RWPE2 (cell line): Measurements from ENCODE around the gene TBC1D2.

ENCODE experiments used
- ATAC-seq: fragments of 200-7000 bp; cut with Tn5 transposase; 3 replicates; pipeline ENCODE4 v1.9.1; 2021; ENCODE audit warnings: low read depth
- DNase-seq: peaks from one replicate; pipeline ENCODE4 v3.0.0-alpha.2; 2020; ENCODE audit warnings: low spot score
- H3K27ac ChIP-seq: fragments of 450-650 bp; 2 replicates; pipeline ENCODE4 v1.5.1; 2017; ENCODE audit warnings: mild to moderate bottlenecking; ENCODE audit not compliant: poor library complexity, severe bottlenecking
- H3K27me3 ChIP-seq: fragments of 250-450 bp; sonication (Bioruptor Pico); 2 replicates; pipeline ENCODE4 v1.5.1; 2021; ENCODE audit warnings: mild to moderate bottlenecking, moderate library complexity; ENCODE audit not compliant: insufficient read depth, poor library complexity, severe bottlenecking
- H3K36me3 ChIP-seq: fragments of 250-450 bp; sonication (Bioruptor Pico); 2 replicates; pipeline ENCODE4 v1.5.1; 2020; ENCODE audit warnings: low read depth, mild to moderate bottlenecking, moderate library complexity
- H3K4me1 ChIP-seq: fragments of 250-450 bp; sonication (Bioruptor Pico); 2 replicates; pipeline ENCODE4 v1.5.1; 2021; ENCODE audit warnings: mild to moderate bottlenecking, moderate library complexity; ENCODE audit not compliant: insufficient read depth, poor library complexity, severe bottlenecking
- H3K4me3 ChIP-seq: fragments of 250-450 bp; sonication (Bioruptor Pico); 2 replicates; pipeline ENCODE4 v1.5.1; 2021; ENCODE audit warnings: mild to moderate bottlenecking, moderate library complexity; ENCODE audit not compliant: severe bottlenecking
- H3K9me3 ChIP-seq: fragments of 250-450 bp; sonication (Bioruptor Pico); 2 replicates; pipeline ENCODE4 v1.5.1; 2021; ENCODE audit warnings: mild to moderate bottlenecking, moderate library complexity; ENCODE audit not compliant: severe bottlenecking
- TF ChIP-seq, protein P1 (sequence below): fragments of 450-650 bp; IDR thresholded peaks from one replicate; pipeline ENCODE4 v1.5.1; 2017; ENCODE audit warnings: mild to moderate bottlenecking, moderate library complexity; ENCODE audit not compliant: poor library complexity, severe bottlenecking

TBC1D2 gene

GRCh38 chr9:98226516-98226915, 28.9 kb downstream of the TBC1D2 start:
- H3K4me3 ChIP-seq, result no peak overlapping the region
- no peak for ATAC-seq
- peak overlapping the region; percentile 99 for H3K27ac ChIP-seq
- H3K36me3 ChIP-seq, result peaks cover 90% of the 10 kb centered on the region
- H3K27me3 ChIP-seq, result no peaks in the 10 kb centered on the region
- TF ChIP-seq, protein P1, sequence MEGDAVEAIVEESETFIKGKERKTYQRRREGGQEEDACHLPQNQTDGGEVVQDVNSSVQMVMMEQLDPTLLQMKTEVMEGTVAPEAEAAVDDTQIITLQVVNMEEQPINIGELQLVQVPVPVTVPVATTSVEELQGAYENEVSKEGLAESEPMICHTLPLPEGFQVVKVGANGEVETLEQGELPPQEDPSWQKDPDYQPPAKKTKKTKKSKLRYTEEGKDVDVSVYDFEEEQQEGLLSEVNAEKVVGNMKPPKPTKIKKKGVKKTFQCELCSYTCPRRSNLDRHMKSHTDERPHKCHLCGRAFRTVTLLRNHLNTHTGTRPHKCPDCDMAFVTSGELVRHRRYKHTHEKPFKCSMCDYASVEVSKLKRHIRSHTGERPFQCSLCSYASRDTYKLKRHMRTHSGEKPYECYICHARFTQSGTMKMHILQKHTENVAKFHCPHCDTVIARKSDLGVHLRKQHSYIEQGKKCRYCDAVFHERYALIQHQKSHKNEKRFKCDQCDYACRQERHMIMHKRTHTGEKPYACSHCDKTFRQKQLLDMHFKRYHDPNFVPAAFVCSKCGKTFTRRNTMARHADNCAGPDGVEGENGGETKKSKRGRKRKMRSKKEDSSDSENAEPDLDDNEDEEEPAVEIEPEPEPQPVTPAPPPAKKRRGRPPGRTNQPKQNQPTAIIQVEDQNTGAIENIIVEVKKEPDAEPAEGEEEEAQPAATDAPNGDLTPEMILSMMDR, result no peak
- no peak for DNase-seq
- H3K4me1 ChIP-seq, result peaks cover 45% of the 10 kb centered on the region
- no peaks in the 10 kb centered on the region for H3K9me3 ChIP-seq

DNA sequence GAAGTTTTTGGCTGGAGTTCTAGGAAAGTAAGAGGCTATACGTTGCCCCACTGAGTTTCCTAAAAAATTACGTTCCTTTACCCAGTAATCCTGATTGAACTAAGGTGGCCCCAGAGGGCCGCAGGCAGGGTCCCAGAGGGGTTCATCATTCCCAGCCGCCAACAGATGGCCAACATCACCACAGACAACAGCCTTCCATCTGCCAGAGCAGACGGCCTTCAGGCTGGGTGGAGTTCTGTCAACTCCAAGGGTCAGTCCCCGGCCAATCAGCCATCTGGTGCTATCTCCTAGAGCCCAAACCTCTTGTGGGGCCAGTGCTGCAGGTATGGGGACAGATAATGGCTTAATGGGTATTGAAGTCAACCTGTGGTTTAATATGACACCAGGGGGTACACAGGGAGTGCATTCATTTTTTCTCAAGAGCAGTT, 30.4 kb downstream of the TBC1D2 start:
- ATAC-seq (no peak), DNase-seq (no peak)
- no peak overlapping the region for H3K4me3 ChIP-seq
- TF ChIP-seq, protein P1, result no peak
- H3K4me1 ChIP-seq, result peaks cover 41% of the 10 kb centered on the region
- H3K27me3 ChIP-seq, result no peaks in the 10 kb centered on the region
- H3K27ac ChIP-seq, result peak overlapping the region; percentile 99
- H3K36me3 ChIP-seq, result peaks cover 90% of the 10 kb centered on the region
- H3K9me3 ChIP-seq, result no peaks in the 10 kb centered on the region

DNA sequence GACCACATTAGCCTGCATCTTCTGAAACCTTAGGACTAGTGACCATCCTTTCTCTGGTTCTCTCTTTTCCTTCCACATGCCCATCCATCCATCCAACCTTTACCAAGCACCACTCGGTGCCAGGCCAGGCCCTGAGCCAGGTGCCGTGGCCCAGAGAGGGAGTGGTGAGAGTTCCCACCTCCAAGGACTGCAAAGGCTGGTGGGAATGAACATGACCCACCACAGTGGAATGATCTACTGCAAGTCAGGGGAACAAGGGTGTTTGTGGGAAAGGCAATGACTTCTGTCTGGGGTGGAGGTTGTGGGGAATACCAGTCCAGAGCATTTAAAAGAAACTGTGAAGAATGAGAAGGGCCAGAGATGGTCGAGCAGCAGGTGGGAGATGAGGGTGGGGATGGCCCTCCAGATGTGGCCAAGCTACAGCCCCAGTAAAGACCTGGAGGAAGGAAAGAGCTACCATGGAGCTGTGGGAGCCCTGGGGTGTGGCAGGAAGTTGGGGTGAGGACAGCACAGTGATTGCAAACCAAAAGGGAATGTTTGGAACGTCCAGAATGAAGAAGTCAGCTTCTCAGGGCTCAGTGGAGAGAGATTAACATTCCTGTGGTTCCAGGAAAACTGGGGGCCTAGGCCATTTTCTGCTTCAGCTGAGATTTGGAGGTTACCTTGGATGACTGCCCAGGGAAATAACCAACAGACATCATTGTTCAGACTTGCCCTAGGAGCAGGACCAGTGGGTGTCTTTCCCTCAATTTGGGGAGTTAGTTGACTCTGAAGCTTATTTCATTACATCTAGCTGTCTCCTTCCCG, 32.4 kb downstream of the TBC1D2 start:
- DNase-seq (peak; percentile 90), ATAC-seq (peak; percentile 94)
- Histone ChIP-seq H3K4me3 (no peak overlapping the region), H3K4me1 (peaks cover 53% of the 10 kb centered on the region), H3K9me3 (no peaks in the 10 kb centered on the region), H3K27ac (peak overlapping the region; percentile 99), H3K27me3 (no peaks in the 10 kb centered on the region), H3K36me3 (peaks cover 90% of the 10 kb centered on the region)
- TF ChIP-seq, protein P1, result no peak

DNA sequence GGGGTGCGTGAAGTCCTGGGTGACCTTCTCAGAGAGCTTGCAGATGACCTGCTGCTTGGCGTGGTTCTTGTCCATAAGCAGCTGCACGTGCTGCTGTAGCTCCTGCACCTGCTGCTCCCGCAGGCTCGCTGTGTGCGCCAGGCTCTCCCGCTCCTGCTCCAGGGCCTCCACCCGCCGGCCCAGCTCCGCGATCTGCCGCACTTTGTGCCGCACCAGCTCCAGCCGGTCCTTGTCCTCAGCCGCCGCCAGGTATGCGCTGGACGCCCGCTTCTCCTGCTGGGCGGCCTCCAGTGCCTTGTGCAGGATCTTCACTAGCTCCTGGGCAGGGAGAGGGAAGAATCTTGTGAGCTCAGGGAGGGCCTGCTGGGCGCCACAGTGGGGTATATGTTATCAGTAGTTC, 34.5 kb downstream of the TBC1D2 start:
- H3K4me3 ChIP-seq, result no peak overlapping the region
- peaks cover 90% of the 10 kb centered on the region for H3K36me3 ChIP-seq
- peak overlapping the region; percentile 99 for H3K27ac ChIP-seq
- H3K27me3 ChIP-seq, result no peaks in the 10 kb centered on the region
- DNase-seq, result no peak
- H3K9me3 ChIP-seq, result no peaks in the 10 kb centered on the region
- H3K4me1 ChIP-seq, result peaks cover 41% of the 10 kb centered on the region
- no peak for ATAC-seq
- TF ChIP-seq, protein P1, result no peak

DNA sequence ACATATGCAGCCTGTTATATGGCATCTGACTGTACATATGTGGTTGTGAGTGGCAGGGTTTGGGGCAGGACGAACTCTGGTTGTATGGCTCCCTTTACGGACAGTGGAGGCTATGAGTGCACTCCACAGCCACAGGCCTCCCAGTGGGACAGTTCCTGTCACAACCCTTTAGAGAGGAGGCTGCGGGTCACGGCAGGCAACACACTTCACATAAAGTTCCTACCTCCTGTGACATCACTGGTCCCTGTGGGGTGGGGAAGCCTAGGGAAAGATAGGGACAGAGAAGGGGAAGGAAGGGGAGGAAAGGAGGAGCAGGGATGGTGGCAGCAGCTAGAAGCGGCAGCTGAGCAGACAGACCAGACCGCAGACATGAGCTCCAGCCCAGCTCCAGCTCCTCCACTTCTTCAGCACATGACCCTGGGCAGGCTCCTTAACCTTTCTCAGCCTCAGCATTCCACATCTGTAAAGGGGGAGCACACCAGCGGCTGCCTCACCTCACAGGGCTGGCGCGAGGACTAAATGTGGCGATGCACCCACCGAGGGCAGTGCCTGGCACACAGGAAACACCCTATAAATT, 35.6 kb downstream of the TBC1D2 start:
- TF ChIP-seq, protein P1, result no peak
- H3K27me3 ChIP-seq, result no peaks in the 10 kb centered on the region
- peaks cover 90% of the 10 kb centered on the region for H3K36me3 ChIP-seq
- no peak for ATAC-seq
- H3K4me3 ChIP-seq, result no peak overlapping the region
- peaks cover 41% of the 10 kb centered on the region for H3K4me1 ChIP-seq
- peak overlapping the region; percentile 99 for H3K27ac ChIP-seq
- no peaks in the 10 kb centered on the region for H3K9me3 ChIP-seq
- no peak for DNase-seq
